A673 (cell line): ENCODE results near the gene YEATS2. TPM values are rescaled to one million over a fixed set of nuclear protein-coding genes. Genes with fewer than 3 reads are reported as not detected.

Experiments used
- BruUV-seq: library from RNA; stranded (reverse); fragments of 400-500 nt; replicated peaks from 2 replicates; lab custom pipeline; 2021; lab: Mats Ljungman, UMichigan
- CTCF ChIA-PET: fragments of 300-600 bp; sonication (Branson Sonifier 250); formaldehyde crosslinking; loops from one replicate; lab custom pipeline; 2022; ENCODE audit warnings: antibody characterized with exemption; lab: Charles Lee
- POLR2A ChIA-PET: fragments of 300-600 bp; sonication (Branson Sonifier 250); formaldehyde crosslinking; loops from one replicate; lab custom pipeline; 2022; ENCODE audit warnings: antibody characterized with exemption; ENCODE audit not compliant: low non-redundant PET; lab: Charles Lee
- DNase-seq: peaks from one replicate; pipeline ENCODE4 v3.0.0-alpha.2; 2015; ENCODE audit warnings: low spot score
- H3K27ac ChIP-seq: fragments of 200-600 bp; sonication (generic); 2 replicates; pipeline ENCODE4 v1.5.1; 2016; ENCODE audit warnings: mixed run types, low read depth, mild to moderate bottlenecking, mixed read lengths, antibody characterized with exemption, low read length; ENCODE audit not compliant: poor library complexity, severe bottlenecking
- H3K27me3 ChIP-seq: fragments of 200-600 bp; sonication (generic); replicated peaks from 2 replicates; pipeline ENCODE4 v1.6.1; 2017; ENCODE audit warnings: mixed run types, low read depth, mild to moderate bottlenecking, mixed read lengths, antibody characterized with exemption, low read length; ENCODE audit not compliant: insufficient read depth, poor library complexity
- H3K36me3 ChIP-seq: fragments of 200-600 bp; sonication (generic); 2 replicates; pipeline ENCODE4 v1.6.1; 2016; ENCODE audit warnings: mixed run types, mild to moderate bottlenecking, mixed read lengths, antibody characterized with exemption, low read length; ENCODE audit not compliant: insufficient read depth, poor library complexity, severe bottlenecking
- H3K4me1 ChIP-seq: fragments of 200-600 bp; sonication (generic); 2 replicates; pipeline ENCODE4 v1.6.1; 2017; ENCODE audit warnings: mixed run types, mild to moderate bottlenecking, mixed read lengths, antibody characterized with exemption, low read length; ENCODE audit not compliant: insufficient read depth, poor library complexity, severe bottlenecking
- H3K4me3 ChIP-seq: fragments of 200-600 bp; sonication (generic); 2 replicates; pipeline ENCODE4 v1.5.1; 2016; ENCODE audit warnings: low read depth, mixed run types, mild to moderate bottlenecking, mixed read lengths, low read length; ENCODE audit not compliant: poor library complexity, severe bottlenecking
- H3K9me3 ChIP-seq: fragments of 200-600 bp; sonication (generic); 2 replicates; pipeline ENCODE4 v1.6.1; 2016; ENCODE audit warnings: mixed run types, low read depth, mild to moderate bottlenecking, mixed read lengths, antibody characterized with exemption, low read length; ENCODE audit not compliant: poor library complexity, severe bottlenecking
- CTCF ChIP-seq: fragments of 300-800, 200-600 bp; sonication (generic); conservative IDR thresholded peaks from 2 replicates; pipeline ENCODE4 v1.5.1; 2017; ENCODE audit warnings: low read depth, mild to moderate bottlenecking, antibody characterized with exemption, low read length, moderate library complexity, mixed read lengths
- EZH2 ChIP-seq: fragments of 200-600 bp; sonication (generic); IDR thresholded peaks from 2 replicates; pipeline ENCODE4 v1.6.1; 2017; ENCODE audit warnings: borderline replicate concordance, low read depth, mild to moderate bottlenecking, mixed read lengths, antibody characterized with exemption, low read length; ENCODE audit not compliant: poor library complexity, severe bottlenecking
- intact Hi-C: fragments of 100-400 bp; cut with micrococcal nuclease; formaldehyde crosslinking; loops from one replicate; pipeline ENCODE4 v1.10.0; 2022; ENCODE audit not compliant: unreplicated experiment
- total RNA-seq: library from RNA; stranded (reverse); gene quantifications from 2 replicates; pipeline ENCODE4 v1.2.3, GENCODE V29; 2021

The YEATS2 gene
- total RNA-seq, 1 experiment from 2014 or later, result 40.7 TPM

DNA sequence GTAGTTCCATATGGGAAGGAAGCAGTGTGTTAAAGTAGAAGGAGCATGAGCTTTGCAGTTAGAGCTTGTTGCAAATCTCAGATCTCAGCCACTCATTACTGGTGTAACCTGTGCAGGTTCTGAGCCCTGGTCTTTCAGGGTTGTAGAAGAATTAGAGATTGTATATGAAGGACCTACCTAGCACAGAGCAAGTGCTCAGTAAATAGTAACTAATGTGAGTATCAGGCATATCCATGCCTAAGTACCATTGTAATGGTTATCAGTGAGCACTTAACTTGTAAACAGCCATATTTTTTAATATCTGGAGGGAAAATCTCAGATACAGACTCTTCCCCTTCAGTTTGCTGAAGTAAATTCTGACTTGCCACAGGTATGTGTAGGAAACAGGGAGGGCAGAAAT, 68.5 kb downstream of the YEATS2 start:
- CTCF ChIA-PET, result interaction anchor here (0.8 kb wide), 1 partner anchor 264 kb away, joined by 4 read pairs; no protein-coding TSS in a partner anchor
- H3K4me3 ChIP-seq, result no peak overlapping the region
- no peak for DNase-seq
- no peaks in the 10 kb centered on the region for H3K4me1 ChIP-seq
- H3K27ac ChIP-seq, result no peak overlapping the region
- no peaks in the 10 kb centered on the region for H3K27me3 ChIP-seq
- BruUV-seq, result no TSS peak
- TF ChIP-seq CTCF (no peak), EZH2 (no peak)
- POLR2A ChIA-PET, result no interaction called here
- no peaks in the 10 kb centered on the region for H3K9me3 ChIP-seq
- intact Hi-C loops, result loop anchor here (2.0 to 10.0 kb wide), 3 partner anchors 263 to 641 kb away; no protein-coding TSS in a partner anchor
- peaks cover 33% of the 10 kb centered on the region for H3K36me3 ChIP-seq

DNA sequence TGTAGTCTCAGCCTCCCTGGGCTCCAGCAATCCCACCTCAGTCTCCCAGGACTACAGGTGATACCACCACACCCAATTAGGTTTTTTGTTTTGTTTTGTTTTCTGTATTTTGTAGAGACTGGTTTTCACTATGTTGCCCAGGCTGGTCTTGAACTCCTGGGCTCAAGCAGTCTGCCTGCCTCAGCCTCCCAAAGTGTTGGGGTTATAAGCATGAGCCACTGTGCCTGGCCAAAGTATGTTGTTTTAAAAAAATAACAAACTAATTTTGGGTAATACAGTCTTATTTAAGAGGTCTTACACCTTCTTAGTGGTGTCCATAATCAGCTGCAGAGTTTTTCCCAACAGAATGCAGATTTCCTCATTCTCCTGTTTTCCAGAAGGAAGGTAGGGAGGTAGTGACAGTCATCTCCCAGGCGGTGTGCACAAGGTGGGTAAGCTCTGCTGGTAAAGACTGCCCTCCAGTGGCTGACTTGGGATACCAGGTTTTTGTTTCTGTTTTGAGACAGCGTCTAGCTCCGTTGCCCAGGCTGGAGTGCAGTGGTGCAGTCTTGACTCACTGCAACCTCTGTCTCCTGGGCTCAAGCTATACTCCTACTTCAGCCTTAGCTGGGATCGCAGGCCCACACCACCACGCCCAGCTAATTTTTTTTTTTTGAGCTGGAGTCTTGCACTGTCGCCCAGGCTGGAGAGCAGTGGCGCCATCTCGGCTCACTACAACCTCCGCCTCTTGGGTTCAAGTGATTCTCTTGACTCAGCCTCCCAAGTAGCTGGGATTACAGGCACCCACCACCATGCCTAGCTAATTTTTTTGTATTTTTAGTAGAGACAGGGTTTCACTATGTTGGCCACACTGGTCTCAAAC, 69.4 kb downstream of the YEATS2 start:
- CTCF ChIA-PET, result interaction anchor here (0.7 to 1.1 kb wide), 3 partner anchors 264 to 644 kb away, joined by 3 to 7 read pairs (median 4); no protein-coding TSS in a partner anchor
- Histone ChIP-seq H3K27me3 (no peaks in the 10 kb centered on the region), H3K9me3 (no peaks in the 10 kb centered on the region), H3K27ac (no peak overlapping the region), H3K4me3 (no peak overlapping the region), H3K4me1 (no peaks in the 10 kb centered on the region), H3K36me3 (peaks cover 25% of the 10 kb centered on the region)
- TF ChIP-seq CTCF, result peak; percentile 84
- TF ChIP-seq EZH2, result no peak
- peak; percentile 76 for DNase-seq
- intact Hi-C loops, result loop anchor here (2.0 to 10.0 kb wide), 3 partner anchors 264 to 642 kb away; no protein-coding TSS in a partner anchor
- BruUV-seq, result no TSS peak
- POLR2A ChIA-PET, result no interaction called here

DNA sequence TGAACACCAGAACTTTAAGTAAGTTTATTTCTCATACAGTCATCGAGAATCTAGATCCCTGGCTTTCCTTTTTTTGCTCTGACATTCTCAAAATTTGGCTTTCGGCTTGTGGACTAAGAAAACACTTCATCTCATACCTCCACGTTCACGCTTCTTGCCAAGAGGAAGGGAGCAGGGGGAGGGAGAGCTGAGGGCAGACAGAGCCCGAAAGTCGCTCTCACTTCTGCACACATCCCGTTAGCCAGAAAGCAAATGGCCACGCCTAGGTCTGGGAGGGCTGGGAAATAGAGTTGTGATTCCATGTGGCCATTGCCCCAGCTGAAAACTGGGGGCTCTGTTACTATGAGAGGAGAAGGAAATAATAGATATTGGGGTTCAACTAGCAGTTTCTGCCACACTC, 70.5 kb downstream of the YEATS2 start:
- TF ChIP-seq CTCF (no peak), EZH2 (no peak)
- no TSS peak for BruUV-seq
- ChIA-PET CTCF (no interaction called here), POLR2A (no interaction called here)
- no peak for DNase-seq
- Histone ChIP-seq H3K27ac (no peak overlapping the region), H3K4me3 (no peak overlapping the region), H3K27me3 (no peaks in the 10 kb centered on the region), H3K9me3 (no peaks in the 10 kb centered on the region), H3K4me1 (no peaks in the 10 kb centered on the region), H3K36me3 (peaks cover 30% of the 10 kb centered on the region)
- intact Hi-C loops, result loop anchor here (10.0 kb wide), 1 partner anchor 643 kb away; no protein-coding TSS in a partner anchor
